Measurements from ENCODE around the gene GALNT9. TPM values are rescaled to one million over a fixed set of nuclear protein-coding genes. Genes with fewer than 3 reads are reported as not detected.

Gene GALNT9
- total RNA-seq, 1 donor from 2014 or later: 2.1 TPM

DNA sequence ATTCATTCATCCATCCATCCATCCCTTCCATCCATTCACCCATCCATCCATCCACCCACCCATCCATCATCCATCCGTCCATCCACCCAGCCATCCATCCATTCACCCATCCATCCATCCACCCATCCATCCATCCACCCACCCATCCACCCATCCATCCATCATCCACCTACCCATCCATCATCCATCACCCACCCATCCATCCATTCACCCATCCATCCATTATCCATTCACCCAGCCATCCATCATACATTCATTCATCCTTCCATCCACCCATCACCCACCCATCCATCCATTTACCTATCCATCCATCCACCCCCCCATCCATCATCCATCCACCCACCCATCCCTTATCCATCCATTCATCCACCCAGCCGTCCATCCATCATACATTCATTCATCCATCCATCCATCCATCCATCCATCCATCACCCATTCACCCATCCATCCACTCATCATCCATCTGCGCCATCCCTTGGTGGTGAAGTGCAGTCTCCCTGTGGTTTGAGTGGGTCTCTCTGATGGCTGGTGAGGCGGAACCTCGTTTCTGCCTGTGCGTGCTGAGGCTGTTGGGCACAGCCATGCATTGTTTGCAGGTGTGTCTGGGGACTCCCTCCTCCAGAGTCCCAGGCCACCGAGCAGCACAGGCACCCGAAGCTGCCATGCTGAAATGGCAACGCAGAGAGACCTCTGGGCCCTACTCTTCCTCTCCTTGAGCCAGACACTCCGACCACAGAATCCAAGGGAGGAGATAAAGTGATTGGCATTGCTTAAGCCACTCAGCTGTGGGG, 162.4 kb downstream of the GALNT9 start:
- no peaks in the 10 kb centered on the region for H3K4me1 Mint-ChIP-seq (ENCODE audit: low read depth, unreplicated experiment)
- H3K4me3 ChIP-seq (ENCODE audit: insufficient read depth, low read depth, low read length): no peak overlapping the region
- no peak overlapping the region for H3K4me2 ChIP-seq (ENCODE audit: low read length)
- DNase-seq (ENCODE audit: low read depth): no peak
- peaks cover 6% of the 10 kb centered on the region for H3K9me3 ChIP-seq (ENCODE audit: insufficient read depth, low read depth, low read length)
- H3K79me2 ChIP-seq (ENCODE audit: insufficient read depth, low read length): no peaks in the 10 kb centered on the region
- H3K27me3 ChIP-seq (ENCODE audit: insufficient read depth, low read length): peaks cover 2% of the 10 kb centered on the region
- no peak overlapping the region for H3K27ac ChIP-seq (ENCODE audit: low read depth, low read length)
- no peak overlapping the region for H3K27ac Mint-ChIP-seq (ENCODE audit: unreplicated experiment)
- H3K9me3 Mint-ChIP-seq (ENCODE audit: unreplicated experiment): peaks cover 3% of the 10 kb centered on the region
- peaks cover 21% of the 10 kb centered on the region for H3K4me1 ChIP-seq (ENCODE audit: insufficient read depth, low read length)
- no peak for TF ChIP-seq EZH2 (IDR thresholded peaks at IDR 0.05; ENCODE audit: insufficient read depth, low read length)
- no peak for TF ChIP-seq CTCF (IDR thresholded peaks at IDR 0.05; ENCODE audit: insufficient read depth, low read depth, low read length)
- no peak overlapping the region for H3K9ac ChIP-seq (ENCODE audit: low read length)
- no peak overlapping the region for H2AFZ ChIP-seq (ENCODE audit: low read depth, low read length)
- no peaks in the 10 kb centered on the region for H3K36me3 Mint-ChIP-seq (ENCODE audit: low read depth, unreplicated experiment)
- no peak overlapping the region for H3K4me3 Mint-ChIP-seq (ENCODE audit: unreplicated experiment)
- H4K20me1 ChIP-seq (ENCODE audit: insufficient read depth, low read length): peaks cover 4% of the 10 kb centered on the region
- no peaks in the 10 kb centered on the region for H3K36me3 ChIP-seq (ENCODE audit: insufficient read depth, low read length)
- H3K27me3 Mint-ChIP-seq (ENCODE audit: low read depth, unreplicated experiment): peaks cover 42% of the 10 kb centered on the region
- no peak for FAIRE-seq

- no peaks in the 10 kb centered on the region for H3K36me3 ChIP-seq (ENCODE audit: insufficient read depth, low read length)
- no peak overlapping the region for H3K27ac ChIP-seq (ENCODE audit: low read depth, low read length)
- no peak overlapping the region for H3K9ac ChIP-seq (ENCODE audit: low read length)
- H3K27me3 Mint-ChIP-seq (ENCODE audit: low read depth, unreplicated experiment): peaks cover 39% of the 10 kb centered on the region
- peaks cover 21% of the 10 kb centered on the region for H3K4me1 ChIP-seq (ENCODE audit: insufficient read depth, low read length)
- no peak overlapping the region for H3K4me3 ChIP-seq (ENCODE audit: insufficient read depth, low read depth, low read length)
- no peak overlapping the region for H3K4me2 ChIP-seq (ENCODE audit: low read length)
- no peaks in the 10 kb centered on the region for H3K36me3 Mint-ChIP-seq (ENCODE audit: low read depth, unreplicated experiment)
- peaks cover 3% of the 10 kb centered on the region for H3K9me3 Mint-ChIP-seq (ENCODE audit: unreplicated experiment)
- H3K4me3 Mint-ChIP-seq (ENCODE audit: unreplicated experiment): no peak overlapping the region
- TF ChIP-seq EZH2 (IDR thresholded peaks at IDR 0.05; ENCODE audit: insufficient read depth, low read length) (no peak), CTCF (IDR thresholded peaks at IDR 0.05; ENCODE audit: insufficient read depth, low read depth, low read length) (no peak)
- H3K9me3 ChIP-seq (ENCODE audit: insufficient read depth, low read depth, low read length): peaks cover 6% of the 10 kb centered on the region
- DNase-seq (ENCODE audit: low read depth): no peak
- no peaks in the 10 kb centered on the region for H3K79me2 ChIP-seq (ENCODE audit: insufficient read depth, low read length)
- H3K4me1 Mint-ChIP-seq (ENCODE audit: low read depth, unreplicated experiment): no peaks in the 10 kb centered on the region
- no peak for FAIRE-seq
- H3K27ac Mint-ChIP-seq (ENCODE audit: unreplicated experiment): no peak overlapping the region
- peaks cover 2% of the 10 kb centered on the region for H3K27me3 ChIP-seq (ENCODE audit: insufficient read depth, low read length)
- no peak overlapping the region for H2AFZ ChIP-seq (ENCODE audit: low read depth, low read length)
- H4K20me1 ChIP-seq (ENCODE audit: insufficient read depth, low read length): peaks cover 13% of the 10 kb centered on the region
These were observed 163.3 kb downstream of the GALNT9 start for GRCh38 chr12:132166093-132166492.

- no peak overlapping the region for H2AFZ ChIP-seq (ENCODE audit: low read depth, low read length)
- no peaks in the 10 kb centered on the region for H3K36me3 Mint-ChIP-seq (ENCODE audit: low read depth, unreplicated experiment)
- H3K79me2 ChIP-seq (ENCODE audit: insufficient read depth, low read length): no peaks in the 10 kb centered on the region
- H3K9me3 ChIP-seq (ENCODE audit: insufficient read depth, low read depth, low read length): peaks cover 6% of the 10 kb centered on the region
- H3K4me3 Mint-ChIP-seq (ENCODE audit: unreplicated experiment): no peak overlapping the region
- peaks cover 21% of the 10 kb centered on the region for H3K4me1 ChIP-seq (ENCODE audit: insufficient read depth, low read length)
- H3K9me3 Mint-ChIP-seq (ENCODE audit: unreplicated experiment): peaks cover 3% of the 10 kb centered on the region
- no peak overlapping the region for H3K27ac Mint-ChIP-seq (ENCODE audit: unreplicated experiment)
- H4K20me1 ChIP-seq (ENCODE audit: insufficient read depth, low read length): peaks cover 14% of the 10 kb centered on the region
- no peak for DNase-seq (ENCODE audit: low read depth)
- no peak overlapping the region for H3K4me3 ChIP-seq (ENCODE audit: insufficient read depth, low read depth, low read length)
- peaks cover 35% of the 10 kb centered on the region for H3K27me3 Mint-ChIP-seq (ENCODE audit: low read depth, unreplicated experiment)
- no peak for FAIRE-seq
- no peak overlapping the region for H3K27ac ChIP-seq (ENCODE audit: low read depth, low read length)
- H3K36me3 ChIP-seq (ENCODE audit: insufficient read depth, low read length): no peaks in the 10 kb centered on the region
- H3K4me2 ChIP-seq (ENCODE audit: low read length): no peak overlapping the region
- H3K27me3 ChIP-seq (ENCODE audit: insufficient read depth, low read length): peaks cover 2% of the 10 kb centered on the region
- H3K4me1 Mint-ChIP-seq (ENCODE audit: low read depth, unreplicated experiment): no peaks in the 10 kb centered on the region
- no peak overlapping the region for H3K9ac ChIP-seq (ENCODE audit: low read length)
- TF ChIP-seq EZH2 (IDR thresholded peaks at IDR 0.05; ENCODE audit: insufficient read depth, low read length) (no peak), CTCF (IDR thresholded peaks at IDR 0.05; ENCODE audit: insufficient read depth, low read depth, low read length) (no peak)
These were observed 163.8 kb downstream of the GALNT9 start for GRCh38 chr12:132165584-132165983.

Data from astrocyte (in vitro differentiated cells and primary cell).